ENCODE measurements around the gene ROMO1. TPM values are rescaled to one million over a fixed set of nuclear protein-coding genes. Genes with fewer than 3 reads are reported as not detected.
"Not testable (repeated sequence)": the region's sequence is repeated elsewhere in the genome, so short reads cannot be mapped to it uniquely, and the experiment has no call there.

Gene ROMO1
- total and polyA plus RNA-seq, 5 donors from 2014 or later = 48.8 to 378 (median 351) TPM

DNA sequence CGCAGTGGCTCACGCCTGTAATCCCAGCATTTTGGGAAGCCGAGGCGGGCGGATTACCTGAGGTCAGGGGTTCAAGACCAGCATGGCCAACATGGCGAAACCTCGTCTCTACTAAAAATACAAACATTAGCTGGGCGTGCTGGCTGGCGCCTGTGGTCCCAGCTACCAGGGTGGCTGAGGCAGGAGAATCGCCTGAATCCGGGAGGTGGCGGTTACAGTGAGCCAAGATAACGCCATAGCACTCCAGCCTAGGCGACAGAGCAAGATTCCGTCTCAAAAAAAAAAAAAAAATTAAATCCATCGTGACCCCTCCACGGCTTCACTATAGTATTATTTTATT lies 33.3 kb upstream of the ROMO1 start:
- H3K27ac ChIP-seq (ENCODE audit: insufficient read depth, low read length, poor library complexity, severe bottlenecking) = no peak overlapping the region
- no peaks in the 10 kb centered on the region for H3K27me3 Mint-ChIP-seq

DNA sequence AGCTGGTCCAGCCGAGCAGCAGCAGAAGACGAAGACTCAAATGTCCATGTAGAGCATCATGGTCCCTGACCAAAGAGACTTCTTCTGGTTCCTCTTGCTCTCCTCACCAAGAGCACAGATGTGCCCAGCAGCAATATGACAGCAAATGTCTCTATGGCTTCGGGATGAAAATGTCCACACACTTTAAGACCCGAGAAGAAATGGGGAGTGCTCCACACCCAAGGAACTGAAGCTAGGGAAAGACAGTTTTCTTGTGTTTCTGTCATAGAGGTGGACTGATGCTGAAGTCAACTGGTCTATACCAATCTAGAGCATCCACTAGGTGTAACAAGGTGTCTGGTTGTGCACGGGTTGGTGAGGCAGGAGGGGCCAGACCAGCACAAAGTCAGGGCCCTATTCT lies 30.0 kb upstream of the ROMO1 start:
- peaks cover 47% of the 10 kb centered on the region for H3K36me3 Mint-ChIP-seq
- Histone ChIP-seq H3K27me3 (ENCODE audit: control insufficient read depth, insufficient read depth, low read length) (no peaks in the 10 kb centered on the region), H3K4me3 (ENCODE audit: low read depth, low read length) (no peak overlapping the region), H3K36me3 (ENCODE audit: control insufficient read depth, insufficient read depth, low read length) (peaks cover 48% of the 10 kb centered on the region), H3K4me1 (ENCODE audit: control insufficient read depth, insufficient read depth, low read length, poor library complexity, severe bottlenecking) (peaks cover 10% of the 10 kb centered on the region), H3K9me3 (ENCODE audit: control insufficient read depth in 2 of 2, low read length in 2 of 2) (no peaks in the 10 kb centered on the region), H3K27ac (ENCODE audit: insufficient read depth, low read length, poor library complexity, severe bottlenecking) (no peak overlapping the region)
- H3K4me3 Mint-ChIP-seq = no peak overlapping the region
- H3K27me3 Mint-ChIP-seq = no peaks in the 10 kb centered on the region
- DNase-seq = no peak
- peaks cover 3 to 10% (median 5%) of the 10 kb centered on the region in 4 donors for H3K4me1 Mint-ChIP-seq
- H3K9me3 Mint-ChIP-seq = no peaks in the 10 kb centered on the region
- ATAC-seq (ENCODE audit: low read depth in 2 of 2) = no peak
- H3K27ac Mint-ChIP-seq = no peak overlapping the region

More for the DNA sequence above, 33.3 kb upstream of the ROMO1 start:
- Histone ChIP-seq H3K36me3 (ENCODE audit: control insufficient read depth, insufficient read depth, low read length) (peaks cover 27% of the 10 kb centered on the region), H3K4me3 (ENCODE audit: low read depth, low read length) (no peak overlapping the region), H3K4me1 (ENCODE audit: control insufficient read depth, insufficient read depth, low read length, poor library complexity, severe bottlenecking) (peaks cover 43% of the 10 kb centered on the region), H3K9me3 (ENCODE audit: control insufficient read depth in 2 of 2, low read length in 2 of 2) (no peaks in the 10 kb centered on the region), H3K27me3 (ENCODE audit: control insufficient read depth, insufficient read depth, low read length) (no peaks in the 10 kb centered on the region)
- Mint-ChIP-seq H3K27ac (peak overlapping the region in 1 of 3 donors; percentile 98), H3K36me3 (peaks cover 25% of the 10 kb centered on the region), H3K4me3 (peak overlapping the region in 2 of 4 donors; percentile 48 to 61), H3K9me3 (no peaks in the 10 kb centered on the region), H3K4me1 (peaks cover 25 to 36% (median 31%) of the 10 kb centered on the region in 4 donors)
- DNase-seq = no peak
- ATAC-seq (ENCODE audit: low read depth in 2 of 2) = no peak

- DNase-seq (no peak), ATAC-seq (ENCODE audit: low read depth in 2 of 2) (no peak)
- H3K4me1 ChIP-seq (ENCODE audit: control insufficient read depth, insufficient read depth, low read length, poor library complexity, severe bottlenecking) = peaks cover 5% of the 10 kb centered on the region
- Mint-ChIP-seq H3K27me3 (no peaks in the 10 kb centered on the region), H3K36me3 (peaks cover 50% of the 10 kb centered on the region), H3K4me1 (peaks cover 3 to 10% (median 5%) of the 10 kb centered on the region in 4 donors), H3K27ac (peak overlapping the region in 1 of 3 donors; percentile 43), H3K4me3 (no peak overlapping the region), H3K9me3 (no peaks in the 10 kb centered on the region)
- no peak overlapping the region for H3K4me3 ChIP-seq (ENCODE audit: low read depth, low read length)
- no peaks in the 10 kb centered on the region for H3K9me3 ChIP-seq (ENCODE audit: control insufficient read depth in 2 of 2, low read length in 2 of 2)
- no peak overlapping the region for H3K27ac ChIP-seq (ENCODE audit: insufficient read depth, low read length, poor library complexity, severe bottlenecking)
- no peaks in the 10 kb centered on the region for H3K27me3 ChIP-seq (ENCODE audit: control insufficient read depth, insufficient read depth, low read length)
- H3K36me3 ChIP-seq (ENCODE audit: control insufficient read depth, insufficient read depth, low read length) = peaks cover 48% of the 10 kb centered on the region
These were observed 29.5 kb upstream of the ROMO1 start for GRCh38 chr20:35669681-35670080.

- Histone ChIP-seq H3K36me3 (ENCODE audit: control insufficient read depth, insufficient read depth, low read length) (peaks cover 46% of the 10 kb centered on the region), H3K27me3 (ENCODE audit: control insufficient read depth, insufficient read depth, low read length) (no peaks in the 10 kb centered on the region), H3K9me3 (ENCODE audit: control insufficient read depth in 2 of 2, low read length in 2 of 2) (no peaks in the 10 kb centered on the region), H3K27ac (ENCODE audit: insufficient read depth, low read length, poor library complexity, severe bottlenecking) (no peak overlapping the region), H3K4me1 (ENCODE audit: control insufficient read depth, insufficient read depth, low read length, poor library complexity, severe bottlenecking) (no peaks in the 10 kb centered on the region), H3K4me3 (ENCODE audit: low read depth, low read length) (no peak overlapping the region)
- Mint-ChIP-seq H3K4me1 (peaks cover 0 to 3% (median 0%) of the 10 kb centered on the region in 4 donors), H3K36me3 (peaks cover 37% of the 10 kb centered on the region), H3K9me3 (no peaks in the 10 kb centered on the region), H3K27me3 (no peaks in the 10 kb centered on the region), H3K4me3 (no peak overlapping the region), H3K27ac (no peak overlapping the region)
- DNase-seq (no peak), ATAC-seq (ENCODE audit: low read depth in 2 of 2) (no peak)
These were observed 25.3 kb upstream of the ROMO1 start for GRCh38 chr20:35673884-35674283.

DNA sequence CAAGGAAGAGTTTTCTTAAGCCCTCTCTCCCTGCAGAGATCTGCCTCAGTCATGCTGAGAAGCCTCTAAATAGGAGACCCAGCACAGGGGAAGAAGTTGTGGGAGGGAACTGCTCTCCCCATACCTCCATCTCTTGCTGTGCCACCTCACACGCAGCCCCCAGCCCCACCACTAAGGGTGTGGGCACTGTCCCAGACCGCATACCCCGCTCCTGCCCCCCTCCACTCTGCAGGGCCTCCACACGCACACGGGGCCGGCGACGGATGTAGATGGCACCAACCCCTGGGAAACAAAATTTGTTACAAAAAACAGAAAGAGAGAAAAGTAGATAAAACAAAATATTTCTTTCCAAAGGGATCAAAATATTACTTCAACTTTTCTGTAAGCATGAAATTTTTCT lies 24.3 kb upstream of the ROMO1 start:
- Histone ChIP-seq H3K4me3 (ENCODE audit: low read depth, low read length) (no peak overlapping the region), H3K36me3 (ENCODE audit: control insufficient read depth, insufficient read depth, low read length) (peaks cover 41% of the 10 kb centered on the region), H3K9me3 (ENCODE audit: control insufficient read depth in 2 of 2, low read length in 2 of 2) (no peaks in the 10 kb centered on the region), H3K27ac (ENCODE audit: insufficient read depth, low read length, poor library complexity, severe bottlenecking) (no peak overlapping the region), H3K4me1 (ENCODE audit: control insufficient read depth, insufficient read depth, low read length, poor library complexity, severe bottlenecking) (no peaks in the 10 kb centered on the region), H3K27me3 (ENCODE audit: control insufficient read depth, insufficient read depth, low read length) (no peaks in the 10 kb centered on the region)
- Mint-ChIP-seq H3K27ac (no peak overlapping the region), H3K4me1 (peaks cover 0 to 4% (median 0%) of the 10 kb centered on the region in 4 donors), H3K27me3 (no peaks in the 10 kb centered on the region), H3K4me3 (no peak overlapping the region), H3K36me3 (peaks cover 28% of the 10 kb centered on the region), H3K9me3 (no peaks in the 10 kb centered on the region)
- ATAC-seq (ENCODE audit: low read depth in 2 of 2) = no peak
- DNase-seq = no peak

DNA sequence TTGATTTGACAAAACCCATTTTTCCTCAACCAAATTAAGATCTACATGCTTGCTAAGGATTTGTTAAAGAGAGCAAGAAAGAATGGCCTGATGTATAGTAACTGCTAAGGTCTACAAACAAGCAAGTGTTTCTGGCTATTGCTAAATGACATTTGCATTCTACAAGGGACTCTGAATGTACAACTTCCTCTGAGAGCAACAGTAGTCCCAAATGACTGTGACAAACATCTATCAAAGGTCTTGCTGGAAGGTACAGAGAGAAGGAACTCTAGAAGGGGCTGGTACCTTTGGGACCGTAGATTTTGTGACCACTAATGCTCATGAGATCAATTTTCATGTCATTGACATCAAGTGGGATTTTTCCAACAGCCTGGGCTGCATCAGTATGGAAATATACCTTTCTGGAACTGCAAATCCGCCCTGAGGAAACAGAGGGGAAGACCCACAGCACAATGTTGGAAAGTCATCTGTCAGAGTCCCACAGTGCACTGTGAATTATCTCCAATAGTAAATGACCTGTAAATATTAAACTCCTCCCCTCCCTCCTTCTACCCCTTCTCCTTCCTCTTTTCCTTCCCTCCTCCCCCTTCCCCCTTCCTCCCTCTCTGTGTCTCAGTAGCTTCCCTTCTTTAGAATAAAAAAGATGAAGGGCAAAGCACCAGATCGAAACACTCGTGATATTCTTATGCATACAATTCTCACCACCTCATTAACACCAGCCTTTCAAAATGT lies 18.6 kb upstream of the ROMO1 start:
- ATAC-seq (ENCODE audit: low read depth in 2 of 2) (no peak), DNase-seq (no peak)
- H3K36me3 Mint-ChIP-seq = peaks cover 20% of the 10 kb centered on the region
- Histone ChIP-seq H3K27me3 (ENCODE audit: control insufficient read depth, insufficient read depth, low read length) (no peaks in the 10 kb centered on the region), H3K36me3 (ENCODE audit: control insufficient read depth, insufficient read depth, low read length) (peaks cover 28% of the 10 kb centered on the region), H3K4me3 (ENCODE audit: low read depth, low read length) (no peak overlapping the region), H3K9me3 (ENCODE audit: control insufficient read depth in 2 of 2, low read length in 2 of 2) (no peaks in the 10 kb centered on the region), H3K4me1 (ENCODE audit: control insufficient read depth, insufficient read depth, low read length, poor library complexity, severe bottlenecking) (no peaks in the 10 kb centered on the region), H3K27ac (ENCODE audit: insufficient read depth, low read length, poor library complexity, severe bottlenecking) (no peak overlapping the region)
- H3K4me3 Mint-ChIP-seq = no peak overlapping the region
- H3K4me1 Mint-ChIP-seq = peaks cover 0 to 2% (median 0%) of the 10 kb centered on the region in 4 donors
- no peaks in the 10 kb centered on the region for H3K27me3 Mint-ChIP-seq
- peak overlapping the region in 2 of 3 donors; percentile 22 to 49 for H3K27ac Mint-ChIP-seq
- H3K9me3 Mint-ChIP-seq = no peaks in the 10 kb centered on the region

GRCh38 chr20:35681960-35682359 lies 17.2 kb upstream of the ROMO1 start:
- H3K36me3 Mint-ChIP-seq = peaks cover 20% of the 10 kb centered on the region
- ATAC-seq (ENCODE audit: low read depth in 2 of 2) = no peak
- no peak overlapping the region for H3K27ac ChIP-seq (ENCODE audit: insufficient read depth, low read length, poor library complexity, severe bottlenecking)
- H3K27ac Mint-ChIP-seq = no peak overlapping the region
- H3K27me3 ChIP-seq (ENCODE audit: control insufficient read depth, insufficient read depth, low read length) = no peaks in the 10 kb centered on the region
- peaks cover 34% of the 10 kb centered on the region for H3K36me3 ChIP-seq (ENCODE audit: control insufficient read depth, insufficient read depth, low read length)
- no peak overlapping the region for H3K4me3 ChIP-seq (ENCODE audit: low read depth, low read length)
- no peaks in the 10 kb centered on the region for H3K9me3 Mint-ChIP-seq
- H3K9me3 ChIP-seq (ENCODE audit: control insufficient read depth in 2 of 2, low read length in 2 of 2) = no peaks in the 10 kb centered on the region
- no peaks in the 10 kb centered on the region for H3K27me3 Mint-ChIP-seq
- H3K4me1 ChIP-seq (ENCODE audit: control insufficient read depth, insufficient read depth, low read length, poor library complexity, severe bottlenecking) = no peaks in the 10 kb centered on the region
- peaks cover 0 to 2% (median 0%) of the 10 kb centered on the region in 4 donors for H3K4me1 Mint-ChIP-seq
- H3K4me3 Mint-ChIP-seq = no peak overlapping the region
- DNase-seq = no peak

DNA sequence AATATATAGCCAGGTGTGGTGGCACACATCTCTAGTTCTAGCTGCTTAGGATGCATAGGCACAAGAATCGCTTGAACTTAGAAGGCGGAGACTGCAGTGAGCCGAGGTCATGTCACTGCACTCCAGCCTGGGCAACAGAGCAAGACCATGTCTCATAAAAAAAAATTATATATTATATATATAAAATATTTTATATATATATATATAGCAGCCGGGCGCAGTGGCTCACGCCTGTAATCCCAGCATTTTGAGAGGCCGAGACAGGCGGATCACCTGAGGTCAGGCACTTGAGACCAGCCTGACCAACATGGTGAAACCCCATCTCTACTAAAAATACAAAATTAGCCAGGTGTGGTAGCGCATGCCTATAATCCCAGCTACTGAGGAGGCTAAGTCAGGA lies 13.8 kb upstream of the ROMO1 start:
- H3K9me3 ChIP-seq (ENCODE audit: control insufficient read depth in 2 of 2, low read length in 2 of 2); H3K27me3 ChIP-seq (ENCODE audit: control insufficient read depth, insufficient read depth, low read length); H3K4me3 Mint-ChIP-seq; ATAC-seq (ENCODE audit: low read depth in 2 of 2); H3K4me1 ChIP-seq (ENCODE audit: control insufficient read depth, insufficient read depth, low read length, poor library complexity, severe bottlenecking); H3K4me3 ChIP-seq (ENCODE audit: low read depth, low read length); H3K27ac ChIP-seq (ENCODE audit: insufficient read depth, low read length, poor library complexity, severe bottlenecking); DNase-seq; H3K9me3 Mint-ChIP-seq; H3K4me1 Mint-ChIP-seq; H3K27ac Mint-ChIP-seq; H3K27me3 Mint-ChIP-seq: not testable (repeated sequence)
- H3K36me3 Mint-ChIP-seq = peaks cover 40% of the 10 kb centered on the region
- H3K36me3 ChIP-seq (ENCODE audit: control insufficient read depth, insufficient read depth, low read length) = peaks cover 50% of the 10 kb centered on the region
